Natural killer cell (primary cell): ENCODE results near the gene SLC36A4. TPM values are rescaled to one million over a fixed set of nuclear protein-coding genes. Genes with fewer than 3 reads are reported as not detected.

Experiments
- ATAC-seq, 3 donors: fragments of 150-1000 bp in 2 of 3; fragments of 200-7000 bp in 1 of 3; cut with Tn5 transposase; 1 replicate in 1 of 3; 2 replicates in 2 of 3; pipeline ENCODE4 v1.10.0; 2021; ENCODE audit warnings: mild to moderate bottlenecking in 2 of 3, moderate library complexity in 2 of 3
- DNase-seq, 2 donors: peaks; one replicate each; pipeline versions ENCODE4 v3.0.0 to v3.0.0-alpha.2; 2013 to 2021; ENCODE audit warnings: mixed read lengths in 1 of 2
- H3K27ac ChIP-seq: one replicate; pipeline ENCODE4 v1.5.1; 2013; ENCODE audit warnings: mild to moderate bottlenecking, low read length
- H3K27me3 ChIP-seq: one replicate; pipeline ENCODE4 v1.6.1; 2013; ENCODE audit warnings: low read length; ENCODE audit not compliant: control insufficient read depth, insufficient read depth
- H3K36me3 ChIP-seq: one replicate; pipeline ENCODE4 v1.6.1; 2013; ENCODE audit warnings: low read length; ENCODE audit not compliant: control insufficient read depth, insufficient read depth
- H3K4me1 ChIP-seq: one replicate; pipeline ENCODE4 v1.6.1; 2013; ENCODE audit warnings: low read length; ENCODE audit not compliant: control insufficient read depth, insufficient read depth
- H3K4me3 ChIP-seq: one replicate; pipeline ENCODE4 v1.5.1; 2013; ENCODE audit warnings: low read length
- H3K9me3 ChIP-seq: one replicate; pipeline ENCODE4 v1.6.1; 2013; ENCODE audit warnings: low read length; ENCODE audit not compliant: control insufficient read depth, insufficient read depth
- H3K27ac Mint-ChIP-seq, 2 donors: one replicate each; pipeline ENCODE4 v1.8.0; 2022; ENCODE audit warnings: mild to moderate bottlenecking in 2 of 2, mixed read lengths in 2 of 2, moderate library complexity in 1 of 2
- H3K27me3 Mint-ChIP-seq, 2 donors: one replicate each; pipeline ENCODE4 v1.8.0; 2022; ENCODE audit warnings: low read depth in 2 of 2, mixed read lengths in 2 of 2
- H3K36me3 Mint-ChIP-seq: one replicate; pipeline ENCODE4 v1.8.0; 2022; ENCODE audit warnings: mixed read lengths
- H3K4me1 Mint-ChIP-seq, 2 donors: one replicate each; pipeline ENCODE4 v1.8.0; 2022; ENCODE audit warnings: mixed read lengths in 2 of 2
- H3K4me3 Mint-ChIP-seq: one replicate; pipeline ENCODE4 v1.8.0; 2022; ENCODE audit warnings: mild to moderate bottlenecking, moderate library complexity, mixed read lengths
- H3K9me3 Mint-ChIP-seq, 2 donors: one replicate each; pipeline ENCODE4 v1.8.0; 2022; ENCODE audit warnings: mixed read lengths in 2 of 2
- WGBS: methylation state at CpG from one replicate; pipeline ENCODE4 v1.1.7; 2013; ENCODE audit warnings: missing lambda C conversion rate; ENCODE audit not compliant: insufficient coverage; 5-methylcytosine and 5-hydroxymethylcytosine counted together
- intact Hi-C: fragments of 100-400 bp; cut with micrococcal nuclease; formaldehyde crosslinking; loops from one replicate; pipeline ENCODE4 v1.14.2; 2022
- total RNA-seq, 4 donors: library from RNA; stranded (reverse); fragments of 120-200 nt in 1 of 4; gene quantifications; one replicate each; pipeline versions ENCODE4 v1.2.3 to v1.2.4, GENCODE V29; 2013 to 2022
- TF ChIP-seq, protein P1 (sequence below): fragments of 200-600 bp; IDR thresholded peaks from one replicate; pipeline ENCODE4 v1.8.0; 2022; ENCODE audit warnings: antibody characterized with exemption

The SLC36A4 gene
- total RNA-seq, 3 donors from 2014 or later (not counting 1 experiment from before 2014, with no cell fraction given), result 14.2 to 17.0 (median 14.6) TPM

DNA sequence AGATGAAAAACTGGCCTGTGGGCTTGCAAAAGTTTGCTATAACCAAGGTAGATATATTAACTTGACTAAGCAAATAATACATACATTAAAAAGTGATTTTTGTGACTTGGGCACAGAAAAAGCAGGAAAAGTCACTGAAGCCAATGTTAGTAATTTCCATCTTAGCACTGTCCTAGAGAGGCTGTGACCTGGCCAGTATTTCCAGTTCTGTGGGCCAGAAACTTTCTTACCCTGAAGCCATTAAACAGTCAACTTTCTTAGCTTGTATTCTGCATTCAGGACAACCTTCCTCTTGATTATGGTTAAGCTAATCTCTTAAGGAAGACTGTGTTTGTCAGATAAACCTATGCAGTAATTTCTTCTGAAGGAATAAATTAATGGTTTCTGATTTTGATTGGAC is 22.3 kb upstream of the SLC36A4 start:
- no peaks in the 10 kb centered on the region for H3K36me3 Mint-ChIP-seq
- H3K27ac ChIP-seq, result no peak overlapping the region
- no peak overlapping the region for H3K4me3 ChIP-seq
- H3K9me3 Mint-ChIP-seq, result no peaks in the 10 kb centered on the region
- no peak overlapping the region for H3K27ac Mint-ChIP-seq
- no peaks in the 10 kb centered on the region for H3K36me3 ChIP-seq
- no peaks in the 10 kb centered on the region for H3K4me1 ChIP-seq
- H3K27me3 ChIP-seq, result no peaks in the 10 kb centered on the region
- TF ChIP-seq, protein P1, sequence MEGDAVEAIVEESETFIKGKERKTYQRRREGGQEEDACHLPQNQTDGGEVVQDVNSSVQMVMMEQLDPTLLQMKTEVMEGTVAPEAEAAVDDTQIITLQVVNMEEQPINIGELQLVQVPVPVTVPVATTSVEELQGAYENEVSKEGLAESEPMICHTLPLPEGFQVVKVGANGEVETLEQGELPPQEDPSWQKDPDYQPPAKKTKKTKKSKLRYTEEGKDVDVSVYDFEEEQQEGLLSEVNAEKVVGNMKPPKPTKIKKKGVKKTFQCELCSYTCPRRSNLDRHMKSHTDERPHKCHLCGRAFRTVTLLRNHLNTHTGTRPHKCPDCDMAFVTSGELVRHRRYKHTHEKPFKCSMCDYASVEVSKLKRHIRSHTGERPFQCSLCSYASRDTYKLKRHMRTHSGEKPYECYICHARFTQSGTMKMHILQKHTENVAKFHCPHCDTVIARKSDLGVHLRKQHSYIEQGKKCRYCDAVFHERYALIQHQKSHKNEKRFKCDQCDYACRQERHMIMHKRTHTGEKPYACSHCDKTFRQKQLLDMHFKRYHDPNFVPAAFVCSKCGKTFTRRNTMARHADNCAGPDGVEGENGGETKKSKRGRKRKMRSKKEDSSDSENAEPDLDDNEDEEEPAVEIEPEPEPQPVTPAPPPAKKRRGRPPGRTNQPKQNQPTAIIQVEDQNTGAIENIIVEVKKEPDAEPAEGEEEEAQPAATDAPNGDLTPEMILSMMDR, result no peak
- intact Hi-C loops, result no loop called here
- no peaks in the 10 kb centered on the region for H3K9me3 ChIP-seq
- H3K4me3 Mint-ChIP-seq, result no peak overlapping the region
- peaks cover 0 to 5% of the 10 kb centered on the region in 2 donors for H3K4me1 Mint-ChIP-seq
- no peak for ATAC-seq
- H3K27me3 Mint-ChIP-seq, result peaks cover 21 to 32% of the 10 kb centered on the region in 2 donors
- no peak for DNase-seq

DNA sequence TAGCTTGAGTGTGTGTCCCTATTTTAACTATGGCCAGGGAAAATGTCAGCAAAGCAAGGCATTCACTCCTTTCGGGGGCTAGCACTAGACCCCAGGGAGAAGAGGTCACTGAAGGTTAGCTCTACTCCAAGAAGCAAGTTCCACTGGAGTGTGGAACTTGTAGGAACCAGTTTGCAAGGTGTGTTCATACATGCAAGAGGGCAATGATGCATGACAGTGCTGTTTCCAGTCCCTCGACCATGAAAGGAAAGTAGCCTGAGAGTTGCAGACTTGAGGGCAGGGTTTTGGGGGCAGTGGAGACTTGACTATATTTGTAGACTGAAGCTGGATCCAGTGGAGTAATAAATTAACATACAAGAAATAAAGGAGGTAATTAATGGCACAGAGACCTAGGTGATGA is 21.6 kb upstream of the SLC36A4 start:
- H3K4me3 ChIP-seq, result no peak overlapping the region
- DNase-seq (no peak), ATAC-seq (no peak)
- Mint-ChIP-seq H3K27ac (no peak overlapping the region), H3K4me3 (no peak overlapping the region), H3K4me1 (peaks cover 0 to 5% of the 10 kb centered on the region in 2 donors), H3K9me3 (no peaks in the 10 kb centered on the region), H3K36me3 (no peaks in the 10 kb centered on the region), H3K27me3 (peaks cover 21 to 32% of the 10 kb centered on the region in 2 donors)
- intact Hi-C loops, result no loop called here
- TF ChIP-seq, protein P1, result no peak
- H3K9me3 ChIP-seq, result no peaks in the 10 kb centered on the region
- H3K27ac ChIP-seq, result no peak overlapping the region
- 86% methylated on average over 2 of the region's 2 CpGs for WGBS
- H3K36me3 ChIP-seq, result no peaks in the 10 kb centered on the region
- no peaks in the 10 kb centered on the region for H3K4me1 ChIP-seq
- no peaks in the 10 kb centered on the region for H3K27me3 ChIP-seq

- Mint-ChIP-seq H3K9me3 (no peaks in the 10 kb centered on the region), H3K4me1 (peaks cover 0 to under 1% of the 10 kb centered on the region in 2 donors), H3K4me3 (no peak overlapping the region), H3K27me3 (peaks cover 16 to 24% of the 10 kb centered on the region in 2 donors), H3K27ac (no peak overlapping the region), H3K36me3 (no peaks in the 10 kb centered on the region)
- DNase-seq (no peak), ATAC-seq (no peak)
- Histone ChIP-seq H3K36me3 (no peaks in the 10 kb centered on the region), H3K9me3 (no peaks in the 10 kb centered on the region), H3K27ac (no peak overlapping the region), H3K4me1 (no peaks in the 10 kb centered on the region), H3K4me3 (no peak overlapping the region), H3K27me3 (no peaks in the 10 kb centered on the region)
- TF ChIP-seq, protein P1, result no peak
- 88% methylated on average over 4 of the region's 5 CpGs for WGBS
- intact Hi-C loops, result no loop called here
These were observed 18.8 kb upstream of the SLC36A4 start for GRCh38 chr11:93216511-93217101.

GRCh38 chr11:93213622-93214021 is 15.8 kb upstream of the SLC36A4 start:
- Histone ChIP-seq H3K9me3 (no peaks in the 10 kb centered on the region), H3K36me3 (no peaks in the 10 kb centered on the region), H3K27ac (no peak overlapping the region), H3K27me3 (no peaks in the 10 kb centered on the region), H3K4me3 (no peak overlapping the region), H3K4me1 (no peaks in the 10 kb centered on the region)
- Mint-ChIP-seq H3K36me3 (peaks cover 5% of the 10 kb centered on the region), H3K27ac (no peak overlapping the region), H3K4me1 (no peaks in the 10 kb centered on the region), H3K9me3 (peaks cover 3% of the 10 kb centered on the region in 2 donors), H3K27me3 (peaks cover 11 to 13% of the 10 kb centered on the region in 2 donors), H3K4me3 (no peak overlapping the region)
- ATAC-seq, result no peak
- TF ChIP-seq, protein P1, result no peak
- DNase-seq, result no peak
- intact Hi-C loops, result no loop called here
